ENCODE results near the gene PDXP.

Gene PDXP

GRCh38 chr22:37619991-37620390, 38.5 kb upstream of the PDXP start:
- no peaks in the 10 kb centered on the region for H3K9me3 ChIP-seq (ENCODE audit: control insufficient read depth in 1 of 2, low read length in 2 of 2)
- no peaks in the 10 kb centered on the region for H3K27me3 ChIP-seq (ENCODE audit: low read depth, low read length)
- no peak overlapping the region for H3K4me3 ChIP-seq (ENCODE audit: low read depth in 1 of 2, low read length in 2 of 2)
- peaks cover 3 to 10% of the 10 kb centered on the region in 2 donors for H3K4me1 ChIP-seq (ENCODE audit: control insufficient read depth in 1 of 2, insufficient read depth in 2 of 2, low read length in 2 of 2)
- H3K27ac ChIP-seq (ENCODE audit: low read length), result no peak overlapping the region
- peaks cover 24 to 62% of the 10 kb centered on the region in 2 donors for H3K36me3 ChIP-seq (ENCODE audit: control insufficient read depth in 1 of 2, insufficient read depth in 2 of 2, low read length in 2 of 2)

- H3K36me3 ChIP-seq (ENCODE audit: control insufficient read depth in 1 of 2, insufficient read depth in 2 of 2, low read length in 2 of 2), result peaks cover 19 to 57% of the 10 kb centered on the region in 2 donors
- H3K4me3 ChIP-seq (ENCODE audit: low read depth in 1 of 2, low read length in 2 of 2), result no peak overlapping the region
- no peaks in the 10 kb centered on the region for H3K27me3 ChIP-seq (ENCODE audit: low read depth, low read length)
- H3K9me3 ChIP-seq (ENCODE audit: control insufficient read depth in 1 of 2, low read length in 2 of 2), result no peaks in the 10 kb centered on the region
- peaks cover 7 to 18% of the 10 kb centered on the region in 2 donors for H3K4me1 ChIP-seq (ENCODE audit: control insufficient read depth in 1 of 2, insufficient read depth in 2 of 2, low read length in 2 of 2)
- no peak overlapping the region for H3K27ac ChIP-seq (ENCODE audit: low read length)
Observed at GRCh38 chr22:37621352-37621860, 37.1 kb upstream of the PDXP start.

GRCh38 chr22:37623075-37624016, 35.2 kb upstream of the PDXP start:
- peaks cover 7 to 39% of the 10 kb centered on the region in 2 donors for H3K36me3 ChIP-seq (ENCODE audit: control insufficient read depth in 1 of 2, insufficient read depth in 2 of 2, low read length in 2 of 2)
- no peaks in the 10 kb centered on the region for H3K9me3 ChIP-seq (ENCODE audit: control insufficient read depth in 1 of 2, low read length in 2 of 2)
- no peaks in the 10 kb centered on the region for H3K27me3 ChIP-seq (ENCODE audit: low read depth, low read length)

GRCh38 chr22:37624017-37624365, 34.5 kb upstream of the PDXP start:
- Histone ChIP-seq H3K27ac (ENCODE audit: low read length) (no peak overlapping the region), H3K9me3 (ENCODE audit: control insufficient read depth in 1 of 2, low read length in 2 of 2) (no peaks in the 10 kb centered on the region), H3K4me3 (ENCODE audit: low read depth in 1 of 2, low read length in 2 of 2) (no peak overlapping the region), H3K36me3 (ENCODE audit: control insufficient read depth in 1 of 2, insufficient read depth in 2 of 2, low read length in 2 of 2) (peaks cover 5 to 33% of the 10 kb centered on the region in 2 donors), H3K4me1 (ENCODE audit: control insufficient read depth in 1 of 2, insufficient read depth in 2 of 2, low read length in 2 of 2) (peaks cover 10 to 35% of the 10 kb centered on the region in 2 donors), H3K27me3 (ENCODE audit: low read depth, low read length) (no peaks in the 10 kb centered on the region)

More at GRCh38 chr22:37623075-37624016, 35.2 kb upstream of the PDXP start:
- Histone ChIP-seq H3K27ac (ENCODE audit: low read length) (no peak overlapping the region), H3K4me1 (ENCODE audit: control insufficient read depth in 1 of 2, insufficient read depth in 2 of 2, low read length in 2 of 2) (peaks cover 10 to 35% of the 10 kb centered on the region in 2 donors), H3K4me3 (ENCODE audit: low read depth in 1 of 2, low read length in 2 of 2) (no peak overlapping the region)

- peaks cover 10 to 35% of the 10 kb centered on the region in 2 donors for H3K4me1 ChIP-seq (ENCODE audit: control insufficient read depth in 1 of 2, insufficient read depth in 2 of 2, low read length in 2 of 2)
- no peak overlapping the region for H3K27ac ChIP-seq (ENCODE audit: low read length)
- no peaks in the 10 kb centered on the region for H3K9me3 ChIP-seq (ENCODE audit: control insufficient read depth in 1 of 2, low read length in 2 of 2)
- H3K27me3 ChIP-seq (ENCODE audit: low read depth, low read length), result no peaks in the 10 kb centered on the region
- peaks cover 5 to 36% of the 10 kb centered on the region in 2 donors for H3K36me3 ChIP-seq (ENCODE audit: control insufficient read depth in 1 of 2, insufficient read depth in 2 of 2, low read length in 2 of 2)
- H3K4me3 ChIP-seq (ENCODE audit: low read depth in 1 of 2, low read length in 2 of 2), result no peak overlapping the region
Observed at GRCh38 chr22:37624876-37625275, 33.6 kb upstream of the PDXP start.

GRCh38 chr22:37625737-37626136, 32.8 kb upstream of the PDXP start:
- peaks cover 10 to 35% of the 10 kb centered on the region in 2 donors for H3K4me1 ChIP-seq (ENCODE audit: control insufficient read depth in 1 of 2, insufficient read depth in 2 of 2, low read length in 2 of 2)
- H3K4me3 ChIP-seq (ENCODE audit: low read depth in 1 of 2, low read length in 2 of 2), result no peak overlapping the region
- no peaks in the 10 kb centered on the region for H3K27me3 ChIP-seq (ENCODE audit: low read depth, low read length)
- H3K9me3 ChIP-seq (ENCODE audit: control insufficient read depth in 1 of 2, low read length in 2 of 2), result no peaks in the 10 kb centered on the region
- no peak overlapping the region for H3K27ac ChIP-seq (ENCODE audit: low read length)
- peaks cover 5 to 36% of the 10 kb centered on the region in 2 donors for H3K36me3 ChIP-seq (ENCODE audit: control insufficient read depth in 1 of 2, insufficient read depth in 2 of 2, low read length in 2 of 2)

GRCh38 chr22:37626144-37626543, 32.4 kb upstream of the PDXP start:
- Histone ChIP-seq H3K9me3 (ENCODE audit: control insufficient read depth in 1 of 2, low read length in 2 of 2) (no peaks in the 10 kb centered on the region), H3K36me3 (ENCODE audit: control insufficient read depth in 1 of 2, insufficient read depth in 2 of 2, low read length in 2 of 2) (peaks cover 5 to 37% of the 10 kb centered on the region in 2 donors), H3K27ac (ENCODE audit: low read length) (peak overlapping the region; percentile 23), H3K4me3 (ENCODE audit: low read depth in 1 of 2, low read length in 2 of 2) (peak overlapping the region in 1 of 2 donors; percentile 1), H3K4me1 (ENCODE audit: control insufficient read depth in 1 of 2, insufficient read depth in 2 of 2, low read length in 2 of 2) (peaks cover 10 to 35% of the 10 kb centered on the region in 2 donors), H3K27me3 (ENCODE audit: low read depth, low read length) (no peaks in the 10 kb centered on the region)

- H3K36me3 ChIP-seq (ENCODE audit: control insufficient read depth in 1 of 2, insufficient read depth in 2 of 2, low read length in 2 of 2), result peaks cover 5 to 37% of the 10 kb centered on the region in 2 donors
- H3K4me3 ChIP-seq (ENCODE audit: low read depth in 1 of 2, low read length in 2 of 2), result peak overlapping the region in 1 of 2 donors; percentile 1
- H3K27me3 ChIP-seq (ENCODE audit: low read depth, low read length), result no peaks in the 10 kb centered on the region
- peak overlapping the region; percentile 23 for H3K27ac ChIP-seq (ENCODE audit: low read length)
- H3K9me3 ChIP-seq (ENCODE audit: control insufficient read depth in 1 of 2, low read length in 2 of 2), result no peaks in the 10 kb centered on the region
- peaks cover 10 to 35% of the 10 kb centered on the region in 2 donors for H3K4me1 ChIP-seq (ENCODE audit: control insufficient read depth in 1 of 2, insufficient read depth in 2 of 2, low read length in 2 of 2)
Observed at GRCh38 chr22:37626556-37627075, 31.9 kb upstream of the PDXP start.

GRCh38 chr22:37627121-37627520, 31.4 kb upstream of the PDXP start:
- H3K27me3 ChIP-seq (ENCODE audit: low read depth, low read length), result no peaks in the 10 kb centered on the region
- H3K4me1 ChIP-seq (ENCODE audit: control insufficient read depth in 1 of 2, insufficient read depth in 2 of 2, low read length in 2 of 2), result peaks cover 10 to 35% of the 10 kb centered on the region in 2 donors
- peak overlapping the region; percentile 16 for H3K27ac ChIP-seq (ENCODE audit: low read length)
- H3K9me3 ChIP-seq (ENCODE audit: control insufficient read depth in 1 of 2, low read length in 2 of 2), result no peaks in the 10 kb centered on the region
- peaks cover 5 to 39% of the 10 kb centered on the region in 2 donors for H3K36me3 ChIP-seq (ENCODE audit: control insufficient read depth in 1 of 2, insufficient read depth in 2 of 2, low read length in 2 of 2)
- H3K4me3 ChIP-seq (ENCODE audit: low read depth in 1 of 2, low read length in 2 of 2), result no peak overlapping the region

- Histone ChIP-seq H3K4me1 (ENCODE audit: control insufficient read depth in 1 of 2, insufficient read depth in 2 of 2, low read length in 2 of 2) (peaks cover 12 to 38% of the 10 kb centered on the region in 2 donors), H3K36me3 (ENCODE audit: control insufficient read depth in 1 of 2, insufficient read depth in 2 of 2, low read length in 2 of 2) (peaks cover 5 to 43% of the 10 kb centered on the region in 2 donors), H3K27me3 (ENCODE audit: low read depth, low read length) (no peaks in the 10 kb centered on the region), H3K27ac (ENCODE audit: low read length) (peak overlapping the region; percentile 16), H3K9me3 (ENCODE audit: control insufficient read depth in 1 of 2, low read length in 2 of 2) (no peaks in the 10 kb centered on the region), H3K4me3 (ENCODE audit: low read depth in 1 of 2, low read length in 2 of 2) (no peak overlapping the region)
Observed at GRCh38 chr22:37627545-37627944, 31.0 kb upstream of the PDXP start.

GRCh38 chr22:37628830-37629229, 29.7 kb upstream of the PDXP start:
- Histone ChIP-seq H3K36me3 (ENCODE audit: control insufficient read depth in 1 of 2, insufficient read depth in 2 of 2, low read length in 2 of 2) (peaks cover 5 to 36% of the 10 kb centered on the region in 2 donors), H3K9me3 (ENCODE audit: control insufficient read depth in 1 of 2, low read length in 2 of 2) (no peaks in the 10 kb centered on the region), H3K27ac (ENCODE audit: low read length) (no peak overlapping the region), H3K27me3 (ENCODE audit: low read depth, low read length) (no peaks in the 10 kb centered on the region), H3K4me3 (ENCODE audit: low read depth in 1 of 2, low read length in 2 of 2) (no peak overlapping the region), H3K4me1 (ENCODE audit: control insufficient read depth in 1 of 2, insufficient read depth in 2 of 2, low read length in 2 of 2) (peaks cover 20 to 43% of the 10 kb centered on the region in 2 donors)
